Vagina (tissue), 2 donors: Measurements from ENCODE around the gene HSPA1B. TPM values are rescaled to one million over a fixed set of nuclear protein-coding genes. Genes with fewer than 3 reads are reported as not detected.

ENCODE experiments used
- DNase-seq, 2 donors: peaks; one replicate each; pipeline ENCODE4 v3.0.0-alpha.2; 2017; ENCODE audit errors: extremely low spot score in 2 of 2
- H3K27ac ChIP-seq: fragments of 200-600 bp; sonication (generic); one replicate; pipeline ENCODE4 v1.5.1; 2019
- H3K27me3 ChIP-seq: fragments of 200-600 bp; sonication (generic); one replicate; pipeline ENCODE4 v1.5.1; 2019
- H3K36me3 ChIP-seq, 2 donors: fragments of 200-600 bp; sonication (generic); one replicate each; pipeline ENCODE4 v1.5.1; 2017 to 2019
- H3K4me1 ChIP-seq: fragments of 200-600 bp; sonication (generic); one replicate; pipeline ENCODE4 v1.5.1; 2019
- H3K4me3 ChIP-seq, 2 donors: fragments of 200-600 bp; sonication (generic); 1 replicate in 1 of 2; 2 replicates in 1 of 2; pipeline ENCODE4 v1.5.1; 2016 to 2019
- H3K9me3 ChIP-seq: fragments of 200-600 bp; sonication (generic); one replicate; pipeline ENCODE4 v1.5.1; 2019
- CTCF ChIP-seq, 3 experiments: fragments of 450-650 bp in 2 of 3; fragments of 200-600 bp in 1 of 3; sonication (generic) in 1 of 3; IDR thresholded peaks; one replicate each; pipeline ENCODE4 v1.5.1; 2017 to 2019; ENCODE audit warnings: antibody characterized with exemption in 3 of 3, mild to moderate bottlenecking in 2 of 3, moderate library complexity in 2 of 3
- POLR2A ChIP-seq, 2 donors: fragments of 450-650 bp; IDR thresholded peaks; one replicate each; pipeline ENCODE4 v1.6.1; 2017; ENCODE audit warnings: antibody characterized with exemption in 2 of 2, mild to moderate bottlenecking in 2 of 2, moderate library complexity in 2 of 2
- POLR2AphosphoS5 ChIP-seq, 2 donors: sonication (generic); formaldehyde crosslinking; IDR thresholded peaks; one replicate each; pipeline ENCODE4 v1.9.0; 2017; ENCODE audit warnings: antibody characterized with exemption in 2 of 2, mild to moderate bottlenecking in 2 of 2, low read depth in 1 of 2; ENCODE audit not compliant: insufficient read depth in 1 of 2
- intact Hi-C: fragments of 100-400 bp; cut with DNase I; formaldehyde crosslinking; loops from one replicate; pipeline ENCODE4 v1.15.1; 2023
- total RNA-seq: library from RNA; depleted of rRNA; stranded (reverse); fragments of >200 nt; gene quantifications from one replicate; pipeline ENCODE4 v1.2.3, GENCODE V29; 2016

Gene HSPA1B
- total RNA-seq, 1 donor from 2014 or later, result 466 TPM

GRCh38 chr6:31874836-31875572 is 47.5 kb downstream of the HSPA1B start:
- TF ChIP-seq POLR2AphosphoS5 (IDR thresholded peaks at IDR 0.05; ENCODE audit: insufficient read depth in 1 of 2, low read depth in 1 of 2), result no peak
- TF ChIP-seq POLR2A (IDR thresholded peaks at IDR 0.05), result no peak
- no peak for TF ChIP-seq CTCF (IDR thresholded peaks at IDR 0.05)
- Histone ChIP-seq H3K27me3 (no peaks in the 10 kb centered on the region), H3K27ac (no peak overlapping the region), H3K4me1 (peaks cover 8% of the 10 kb centered on the region), H3K4me3 (no peak overlapping the region), H3K9me3 (no peaks in the 10 kb centered on the region), H3K36me3 (peaks cover 0 to 7% of the 10 kb centered on the region in 2 donors)
- intact Hi-C loops, result no loop called here
- DNase-seq, result no peak

DNA sequence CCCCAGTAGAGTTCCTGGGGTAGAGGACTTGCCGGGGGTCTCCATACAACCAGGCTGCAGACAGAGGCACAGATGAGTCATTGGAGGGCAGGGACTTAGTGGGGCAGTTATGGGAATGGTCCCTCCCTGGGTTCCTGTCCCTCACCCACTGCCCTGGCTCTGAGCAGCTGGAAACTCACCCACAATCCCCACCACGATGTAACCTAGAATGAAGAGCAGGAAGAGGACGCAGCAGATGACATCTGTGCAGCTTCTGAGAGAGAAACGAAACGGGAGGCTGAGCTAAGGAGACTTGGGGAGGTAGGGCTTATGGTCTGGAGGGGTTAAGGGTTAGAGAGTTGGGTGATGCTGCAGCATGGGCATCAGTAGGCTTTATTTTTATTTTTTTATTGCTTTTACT is 48.3 kb downstream of the HSPA1B start:
- H3K36me3 ChIP-seq, result peaks cover 0 to 16% of the 10 kb centered on the region in 2 donors

DNA sequence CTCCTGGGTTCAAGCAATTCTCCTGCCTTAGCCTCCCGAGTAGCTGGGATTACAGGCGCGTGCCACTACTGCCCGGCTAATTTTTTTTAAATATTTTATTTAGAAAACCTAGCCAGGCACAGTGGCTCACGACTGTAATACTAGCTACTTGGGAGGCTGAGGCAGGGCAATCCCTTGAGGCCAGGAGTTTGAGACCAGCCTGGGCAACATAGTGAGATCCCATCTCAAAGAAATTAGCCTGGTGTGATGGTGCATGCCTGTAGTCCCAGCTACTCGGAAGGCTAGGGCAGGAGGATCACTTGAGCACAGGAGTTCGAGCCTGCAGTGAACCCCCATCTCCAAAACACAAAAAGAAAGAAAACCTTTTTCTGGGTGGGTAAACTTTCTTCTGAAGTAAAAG is 48.8 kb downstream of the HSPA1B start:
- no peak for DNase-seq
- peaks cover 0 to 20% of the 10 kb centered on the region in 2 donors for H3K36me3 ChIP-seq
- intact Hi-C loops, result no loop called here
- TF ChIP-seq CTCF (IDR thresholded peaks at IDR 0.05) (no peak), POLR2A (IDR thresholded peaks at IDR 0.05) (no peak), POLR2AphosphoS5 (IDR thresholded peaks at IDR 0.05; ENCODE audit: insufficient read depth in 1 of 2, low read depth in 1 of 2) (no peak)
- no peaks in the 10 kb centered on the region for H3K4me1 ChIP-seq
- no peak overlapping the region for H3K4me3 ChIP-seq
- H3K27ac ChIP-seq, result no peak overlapping the region
- H3K27me3 ChIP-seq, result no peaks in the 10 kb centered on the region
- no peaks in the 10 kb centered on the region for H3K9me3 ChIP-seq

More for the DNA sequence above, 48.3 kb downstream of the HSPA1B start:
- intact Hi-C loops, result no loop called here
- Histone ChIP-seq H3K27me3 (no peaks in the 10 kb centered on the region), H3K27ac (no peak overlapping the region), H3K9me3 (no peaks in the 10 kb centered on the region), H3K4me1 (peaks cover 3% of the 10 kb centered on the region), H3K4me3 (no peak overlapping the region)
- TF ChIP-seq POLR2A (IDR thresholded peaks at IDR 0.05) (no peak), POLR2AphosphoS5 (IDR thresholded peaks at IDR 0.05; ENCODE audit: insufficient read depth in 1 of 2, low read depth in 1 of 2) (no peak), CTCF (IDR thresholded peaks at IDR 0.05) (no peak)
- peak in 1 of 2 donors; percentile 82 for DNase-seq

DNA sequence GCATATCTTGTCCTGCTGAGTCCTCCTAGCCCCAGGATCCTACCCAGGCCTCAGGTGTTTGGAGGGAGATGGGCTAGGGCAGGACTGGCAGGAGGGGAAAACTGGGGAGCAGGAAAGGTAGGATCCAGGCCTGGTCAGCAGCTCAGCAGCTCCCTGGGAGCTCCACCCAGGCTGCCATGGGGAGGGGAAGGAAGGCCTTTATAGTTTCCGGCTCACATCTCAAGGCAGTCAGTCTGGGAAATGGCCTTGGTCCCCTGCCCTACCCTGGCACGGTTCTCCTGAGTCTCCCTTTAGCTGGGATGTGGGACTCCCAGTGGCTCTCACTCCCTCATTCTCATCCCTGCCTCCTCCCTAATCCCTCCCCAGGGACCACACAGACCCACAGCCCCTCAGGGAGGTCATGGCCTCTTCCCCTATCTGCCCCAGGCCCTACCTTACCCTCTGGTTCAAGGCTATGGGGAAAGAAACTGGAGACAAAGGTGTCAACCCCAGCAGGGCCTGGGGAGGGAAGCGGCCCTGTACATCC is 49.6 kb downstream of the HSPA1B start:
- intact Hi-C loops, result no loop called here
- H3K27ac ChIP-seq, result no peak overlapping the region
- DNase-seq, result peak in 1 of 2 donors; percentile 74

More for the DNA sequence above, 49.6 kb downstream of the HSPA1B start:
- H3K4me1 ChIP-seq, result no peaks in the 10 kb centered on the region
- no peak overlapping the region for H3K4me3 ChIP-seq
- H3K27me3 ChIP-seq, result no peaks in the 10 kb centered on the region
- no peaks in the 10 kb centered on the region for H3K9me3 ChIP-seq
- TF ChIP-seq POLR2AphosphoS5 (IDR thresholded peaks at IDR 0.05; ENCODE audit: insufficient read depth in 1 of 2, low read depth in 1 of 2), result no peak
- TF ChIP-seq POLR2A (IDR thresholded peaks at IDR 0.05), result no peak
- no peak for TF ChIP-seq CTCF (IDR thresholded peaks at IDR 0.05)
- peaks cover 0 to 29% of the 10 kb centered on the region in 2 donors for H3K36me3 ChIP-seq
